DOHH2 (cell line): Measurements from ENCODE around the gene TANC1.

Source experiments
- H3F3A ChIP-seq: fragments of 200-600 bp; sonication (generic), shearing (Covaris generic); 2 replicates; pipeline ENCODE4 v1.6.0; 2016; ENCODE audit warnings: antibody characterized with exemption, mild to moderate bottlenecking; ENCODE audit not compliant: control insufficient read depth, insufficient read depth
- H3K27ac ChIP-seq: fragments of 200-600 bp; sonication (generic); 2 replicates; pipeline ENCODE4 v1.5.1; 2014; ENCODE audit warnings: low read depth, mild to moderate bottlenecking, low read length, moderate library complexity
- H3K27me3 ChIP-seq: fragments of 200-600 bp; sonication (generic); 2 replicates; pipeline ENCODE4 v1.6.1; 2014; ENCODE audit warnings: mild to moderate bottlenecking, low read length, mixed read lengths; ENCODE audit not compliant: control insufficient read depth
- H3K36me3 ChIP-seq: fragments of 200-600 bp; sonication (generic); 2 replicates; pipeline ENCODE4 v1.6.1; 2014; ENCODE audit warnings: mild to moderate bottlenecking, low read length, moderate library complexity, mixed read lengths; ENCODE audit not compliant: control insufficient read depth
- H3K4me1 ChIP-seq: fragments of 200-600 bp; sonication (generic); 2 replicates; pipeline ENCODE4 v1.6.1; 2014; ENCODE audit warnings: mild to moderate bottlenecking, low read length, mixed read lengths; ENCODE audit not compliant: control insufficient read depth
- H3K4me2 ChIP-seq: fragments of 200-600 bp; sonication (generic); 2 replicates; pipeline ENCODE4 v1.6.0; 2014; ENCODE audit warnings: mild to moderate bottlenecking, low read length, moderate library complexity
- H3K4me3 ChIP-seq: fragments of 200-600 bp; sonication (generic); 2 replicates; pipeline ENCODE4 v1.5.1; 2014; ENCODE audit warnings: mild to moderate bottlenecking, low read length, mixed read lengths
- H3K79me2 ChIP-seq: fragments of 200-600 bp; sonication (generic); 2 replicates; pipeline ENCODE4 v1.6.1; 2014; ENCODE audit warnings: mild to moderate bottlenecking, low read length, mixed read lengths; ENCODE audit not compliant: control insufficient read depth
- H3K9me2 ChIP-seq: fragments of 200-600 bp; sonication (generic); replicated peaks from 2 replicates; pipeline ENCODE4 v1.6.1; 2014; ENCODE audit warnings: mild to moderate bottlenecking, low read length, mixed read lengths; ENCODE audit not compliant: control insufficient read depth
- H3K9me3 ChIP-seq: fragments of 200-600 bp; sonication (generic); 2 replicates; pipeline ENCODE4 v1.6.1; 2014; ENCODE audit warnings: antibody characterized with exemption, low read length, mixed read lengths; ENCODE audit not compliant: control insufficient read depth, insufficient read depth
- H4K20me1 ChIP-seq: fragments of 200-600 bp; sonication (generic); 2 replicates; pipeline ENCODE4 v1.6.0; 2014; ENCODE audit warnings: low read depth, mild to moderate bottlenecking, antibody characterized with exemption, low read length, moderate library complexity; ENCODE audit not compliant: control insufficient read depth, insufficient read depth
- CTCF ChIP-seq: fragments of 200-600 bp; sonication (generic); IDR thresholded peaks from one replicate; pipeline ENCODE4 v1.5.1; 2014; ENCODE audit warnings: antibody characterized with exemption, mild to moderate bottlenecking, low read depth, low read length; ENCODE audit not compliant: poor library complexity, severe bottlenecking
- EZH2phosphoT487 ChIP-seq: fragments of 200-600 bp; sonication (generic); IDR thresholded peaks from 2 replicates; pipeline ENCODE4 v1.6.1; 2017; ENCODE audit warnings: borderline replicate concordance, mild to moderate bottlenecking, antibody characterized with exemption, low read length, moderate library complexity, mixed read lengths

Gene TANC1

GRCh38 chr2:159213296-159213695 lies 244.9 kb downstream of the TANC1 start:
- no peak overlapping the region for H3K4me2 ChIP-seq
- H3K79me2 ChIP-seq: no peaks in the 10 kb centered on the region

GRCh38 chr2:159214325-159214865 lies 246.0 kb downstream of the TANC1 start:
- no peak for TF ChIP-seq CTCF
- TF ChIP-seq EZH2phosphoT487: no peak

More at GRCh38 chr2:159213296-159213695, 244.9 kb downstream of the TANC1 start:
- TF ChIP-seq CTCF (no peak), EZH2phosphoT487 (no peak)
- no peaks in the 10 kb centered on the region for H3K9me3 ChIP-seq
- H3F3A ChIP-seq: no peaks in the 10 kb centered on the region
- H3K27ac ChIP-seq: no peak overlapping the region
- no peaks in the 10 kb centered on the region for H3K4me1 ChIP-seq
- no peaks in the 10 kb centered on the region for H3K36me3 ChIP-seq
- H3K4me3 ChIP-seq: no peak overlapping the region
- no peaks in the 10 kb centered on the region for H3K27me3 ChIP-seq
- H4K20me1 ChIP-seq: no peaks in the 10 kb centered on the region
- no peaks in the 10 kb centered on the region for H3K9me2 ChIP-seq

GRCh38 chr2:159215116-159215515 lies 246.7 kb downstream of the TANC1 start:
- Histone ChIP-seq H3K4me2 (no peak overlapping the region), H3K9me3 (no peaks in the 10 kb centered on the region), H3K27ac (no peak overlapping the region), H3K4me1 (no peaks in the 10 kb centered on the region), H3F3A (no peaks in the 10 kb centered on the region), H3K79me2 (no peaks in the 10 kb centered on the region), H3K9me2 (no peaks in the 10 kb centered on the region), H3K27me3 (no peaks in the 10 kb centered on the region), H3K36me3 (no peaks in the 10 kb centered on the region), H4K20me1 (no peaks in the 10 kb centered on the region), H3K4me3 (no peak overlapping the region)
- TF ChIP-seq CTCF (no peak), EZH2phosphoT487 (no peak)

More at GRCh38 chr2:159214325-159214865, 246.0 kb downstream of the TANC1 start:
- Histone ChIP-seq H3F3A (no peaks in the 10 kb centered on the region), H3K4me3 (no peak overlapping the region), H3K9me3 (no peaks in the 10 kb centered on the region), H3K27me3 (no peaks in the 10 kb centered on the region), H3K79me2 (no peaks in the 10 kb centered on the region), H3K9me2 (no peaks in the 10 kb centered on the region), H4K20me1 (no peaks in the 10 kb centered on the region), H3K36me3 (no peaks in the 10 kb centered on the region), H3K4me1 (no peaks in the 10 kb centered on the region), H3K4me2 (no peak overlapping the region), H3K27ac (no peak overlapping the region)
